K562 (cell line): ENCODE measurements around the gene MAP7D1.

Experiments used
- ARNT ChIP-seq, 2 experiments: fragments of 450-650 bp; IDR thresholded peaks; 2 replicates each; pipeline ENCODE4 v1.6.1; 2016; ENCODE audit warnings: mild to moderate bottlenecking in 1 of 2
- CTCF ChIP-seq, 3 experiments: IDR thresholded peaks in 2 of 3; conservative IDR thresholded peaks in 1 of 3; 2 replicates each; pipeline ENCODE4 v1.5.1; 2011 to 2012; ENCODE audit warnings: low read length in 3 of 3, mild to moderate bottlenecking in 3 of 3, control low read depth in 2 of 3, improper control_type of control experiment in 1 of 3, inconsistent platforms in 1 of 3, low read depth in 1 of 3, mixed read lengths in 1 of 3, moderate library complexity in 1 of 3; ENCODE audit not compliant: insufficient read depth in 2 of 3
- E2F6 ChIP-seq, 2 experiments: IDR thresholded peaks; 2 replicates each; pipeline ENCODE4 v1.6.1; 2011; ENCODE audit warnings: borderline replicate concordance in 1 of 2, control low read depth in 1 of 2, low read depth in 1 of 2, low read length in 1 of 2, mild to moderate bottlenecking in 1 of 2, mixed read lengths in 1 of 2, moderate library complexity in 1 of 2; ENCODE audit not compliant: insufficient read depth in 1 of 2, insufficient read length in 1 of 2, poor library complexity in 1 of 2, severe bottlenecking in 1 of 2; ENCODE audit errors: extremely low read depth in 1 of 2
- JUNB ChIP-seq: fragments of 450-650 bp; formaldehyde crosslinking; conservative IDR thresholded peaks from 2 replicates; pipeline ENCODE4 v1.4.0; 2020; ENCODE audit warnings: mild to moderate bottlenecking
- PRDM10 ChIP-seq: fragments of 450-650 bp; IDR thresholded peaks from 2 replicates; pipeline ENCODE4 v1.6.1; 2018; ENCODE audit not compliant: partially characterized antibody
- SPI1 ChIP-seq: IDR thresholded peaks from 2 replicates; pipeline ENCODE4 v1.6.1; 2011; ENCODE audit warnings: low read depth, low read length, control low read depth, borderline replicate concordance
- SREBF2 ChIP-seq: sonication (generic); formaldehyde crosslinking; IDR thresholded peaks from 2 replicates; pipeline ENCODE4 v1.4.0; 2020; ENCODE audit warnings: mild to moderate bottlenecking, missing genetic modification reagents
- YY1 ChIP-seq, 3 experiments: IDR thresholded peaks; 2 replicates each; pipeline ENCODE4 v1.6.1; 2011; ENCODE audit warnings: low read length in 2 of 3, mild to moderate bottlenecking in 2 of 3, moderate library complexity in 2 of 3, borderline replicate concordance in 1 of 3, control low read depth in 1 of 3, low read depth in 1 of 3; ENCODE audit not compliant: insufficient read depth in 3 of 3, insufficient replicate concordance in 2 of 3, control insufficient read depth in 1 of 3, insufficient read length in 1 of 3; ENCODE audit errors: extremely low read depth in 1 of 3
- ZNF217 ChIP-seq: sonication (generic); formaldehyde crosslinking; IDR thresholded peaks from 2 replicates; pipeline ENCODE4 v1.8.0; 2022; ENCODE audit warnings: mild to moderate bottlenecking, missing genetic modification reagents
- ZNF253 ChIP-seq: fragments of 250-450 bp; sonication (Bioruptor Pico); conservative IDR thresholded peaks from 2 replicates; pipeline ENCODE4 v1.6.1; 2021; ENCODE audit warnings: mild to moderate bottlenecking
- ZNF518B ChIP-seq: fragments of 250-450 bp; sonication (Bioruptor Pico); IDR thresholded peaks from 2 replicates; pipeline ENCODE4 v1.5.0; 2021; ENCODE audit warnings: mild to moderate bottlenecking, moderate library complexity
- TF ChIP-seq, protein P1 (sequence below): fragments of 250-450 bp; sonication (Bioruptor Pico); IDR thresholded peaks from 2 replicates; pipeline ENCODE4 v1.4.0; 2020; ENCODE audit warnings: borderline replicate concordance
- TF ChIP-seq, protein P2 (sequence below): sonication (generic); formaldehyde crosslinking; IDR thresholded peaks from 2 replicates; pipeline ENCODE4 v1.8.0; 2022; ENCODE audit warnings: missing genetic modification reagents, mild to moderate bottlenecking, borderline replicate concordance

- TF ChIP-seq SPI1, result no peak
- TF ChIP-seq, protein P1, sequence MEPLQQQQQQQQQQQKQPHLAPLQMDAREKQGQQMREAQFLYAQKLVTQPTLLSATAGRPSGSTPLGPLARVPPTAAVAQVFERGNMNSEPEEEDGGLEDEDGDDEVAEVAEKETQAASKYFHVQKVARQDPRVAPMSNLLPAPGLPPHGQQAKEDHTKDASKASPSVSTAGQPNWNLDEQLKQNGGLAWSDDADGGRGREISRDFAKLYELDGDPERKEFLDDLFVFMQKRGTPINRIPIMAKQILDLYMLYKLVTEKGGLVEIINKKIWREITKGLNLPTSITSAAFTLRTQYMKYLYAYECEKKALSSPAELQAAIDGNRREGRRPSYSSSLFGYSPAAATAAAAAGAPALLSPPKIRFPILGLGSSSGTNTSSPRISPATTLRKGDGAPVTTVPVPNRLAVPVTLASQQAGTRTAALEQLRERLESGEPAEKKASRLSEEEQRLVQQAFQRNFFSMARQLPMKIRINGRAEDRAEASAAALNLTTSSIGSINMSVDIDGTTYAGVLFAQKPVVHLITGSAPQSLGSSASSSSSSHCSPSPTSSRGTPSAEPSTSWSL (CRISPR knock-in tag), result no peak
- TF ChIP-seq CTCF (IDR thresholded peaks at IDR 0.05 in 2 of 3, conservative IDR thresholded peaks at IDR 0.05 in 1 of 3; ENCODE audit: insufficient read depth in 2 of 3, low read depth in 1 of 3, low read length in 3 of 3), result no peak
- TF ChIP-seq ZNF217 (CRISPR knock-in tag), result no peak
- TF ChIP-seq E2F6 (IDR thresholded peaks at IDR 0.05; ENCODE audit: borderline replicate concordance in 1 of 2, extremely low read depth in 1 of 2, insufficient read depth in 1 of 2, insufficient read length in 1 of 2, low read depth in 1 of 2, low read length in 1 of 2, poor library complexity in 1 of 2, severe bottlenecking in 1 of 2), result no peak
- no peak for TF ChIP-seq ARNT (IDR thresholded peaks at IDR 0.05)
- no peak for TF ChIP-seq SREBF2 (CRISPR knock-in tag)
- TF ChIP-seq, protein P2, sequence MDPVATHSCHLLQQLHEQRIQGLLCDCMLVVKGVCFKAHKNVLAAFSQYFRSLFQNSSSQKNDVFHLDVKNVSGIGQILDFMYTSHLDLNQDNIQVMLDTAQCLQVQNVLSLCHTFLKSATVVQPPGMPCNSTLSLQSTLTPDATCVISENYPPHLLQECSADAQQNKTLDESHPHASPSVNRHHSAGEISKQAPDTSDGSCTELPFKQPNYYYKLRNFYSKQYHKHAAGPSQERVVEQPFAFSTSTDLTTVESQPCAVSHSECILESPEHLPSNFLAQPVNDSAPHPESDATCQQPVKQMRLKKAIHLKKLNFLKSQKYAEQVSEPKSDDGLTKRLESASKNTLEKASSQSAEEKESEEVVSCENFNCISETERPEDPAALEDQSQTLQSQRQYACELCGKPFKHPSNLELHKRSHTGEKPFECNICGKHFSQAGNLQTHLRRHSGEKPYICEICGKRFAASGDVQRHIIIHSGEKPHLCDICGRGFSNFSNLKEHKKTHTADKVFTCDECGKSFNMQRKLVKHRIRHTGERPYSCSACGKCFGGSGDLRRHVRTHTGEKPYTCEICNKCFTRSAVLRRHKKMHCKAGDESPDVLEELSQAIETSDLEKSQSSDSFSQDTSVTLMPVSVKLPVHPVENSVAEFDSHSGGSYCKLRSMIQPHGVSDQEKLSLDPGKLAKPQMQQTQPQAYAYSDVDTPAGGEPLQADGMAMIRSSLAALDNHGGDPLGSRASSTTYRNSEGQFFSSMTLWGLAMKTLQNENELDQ (CRISPR knock-in tag), result no peak
- TF ChIP-seq YY1 (IDR thresholded peaks at IDR 0.05; ENCODE audit: borderline replicate concordance in 1 of 3, control insufficient read depth in 1 of 3, extremely low read depth in 1 of 3, insufficient read depth in 3 of 3, insufficient read length in 1 of 3, insufficient replicate concordance in 2 of 3, low read depth in 1 of 3, low read length in 2 of 3), result no peak
- no peak for TF ChIP-seq ZNF253 (CRISPR knock-in tag)
- TF ChIP-seq ZNF518B (CRISPR knock-in tag), result no peak
- no peak for TF ChIP-seq JUNB
- no peak for TF ChIP-seq PRDM10
These were observed 47.1 kb downstream of the MAP7D1 start for GRCh38 chr1:36203027-36203553.
